Neutrophil (primary cell): ENCODE measurements around the gene HPS4.
A peak's percentile ranks its signal among the peaks of the same experiment; 100 is the strongest.

Experiments used
- H3K27ac ChIP-seq: fragments of 200-600 bp; sonication (generic); 2 replicates; pipeline ENCODE4 v1.5.1; 2016; ENCODE audit warnings: mild to moderate bottlenecking, moderate library complexity
- H3K27me3 ChIP-seq: fragments of 200-600 bp; sonication (generic); 2 replicates; pipeline ENCODE4 v1.6.0; 2016; ENCODE audit warnings: mild to moderate bottlenecking
- H3K36me3 ChIP-seq: fragments of 200-600 bp; sonication (generic); 2 replicates; pipeline ENCODE4 v1.5.1; 2017
- H3K4me1 ChIP-seq, 2 experiments: fragments of 200-600 bp in 1 of 2; sonication (generic) in 1 of 2; 1 replicate in 1 of 2; 2 replicates in 1 of 2; pipeline versions ENCODE4 v1.5.1 to v1.6.1; 2013 to 2016; ENCODE audit warnings: low read depth in 1 of 2, low read length in 1 of 2, mild to moderate bottlenecking in 1 of 2, moderate library complexity in 1 of 2; ENCODE audit not compliant: control insufficient read depth in 1 of 2, insufficient read depth in 1 of 2
- H3K4me3 ChIP-seq, 2 experiments: fragments of 200-600 bp in 1 of 2; sonication (generic) in 1 of 2; 1 replicate in 1 of 2; 2 replicates in 1 of 2; pipeline ENCODE4 v1.5.1; 2013 to 2016; ENCODE audit warnings: low read depth in 1 of 2, low read length in 1 of 2, mild to moderate bottlenecking in 1 of 2, moderate library complexity in 1 of 2
- H3K9me3 ChIP-seq: fragments of 200-600 bp; sonication (generic); 2 replicates; pipeline ENCODE4 v1.5.1; 2016
- CTCF ChIP-seq: fragments of 200-600 bp; sonication (generic); IDR thresholded peaks from 2 replicates; pipeline ENCODE4 v1.5.1; 2016; ENCODE audit warnings: antibody characterized with exemption

The HPS4 gene

GRCh38 chr22:26516503-26516902, 32.9 kb upstream of the HPS4 start:
- Histone ChIP-seq H3K36me3 (no peaks in the 10 kb centered on the region), H3K27me3 (no peaks in the 10 kb centered on the region)
- no peak for TF ChIP-seq CTCF

GRCh38 chr22:26515931-26516330, 32.3 kb upstream of the HPS4 start:
- peaks cover 18 to 23% of the 10 kb centered on the region in 2 experiments for H3K4me1 ChIP-seq
- no peak for TF ChIP-seq CTCF

More at GRCh38 chr22:26516503-26516902, 32.9 kb upstream of the HPS4 start:
- no peak overlapping the region for H3K27ac ChIP-seq
- H3K4me1 ChIP-seq = peaks cover 13 to 17% of the 10 kb centered on the region in 2 experiments
- no peak overlapping the region for H3K4me3 ChIP-seq
- H3K9me3 ChIP-seq = no peaks in the 10 kb centered on the region

GRCh38 chr22:26514419-26515161, 31.0 kb upstream of the HPS4 start:
- no peak for TF ChIP-seq CTCF
- Histone ChIP-seq H3K4me3 (no peak overlapping the region), H3K27ac (no peak overlapping the region), H3K9me3 (no peaks in the 10 kb centered on the region), H3K36me3 (peaks cover 9% of the 10 kb centered on the region), H3K4me1 (peaks cover 18 to 27% of the 10 kb centered on the region in 2 experiments), H3K27me3 (no peaks in the 10 kb centered on the region)

More at GRCh38 chr22:26515931-26516330, 32.3 kb upstream of the HPS4 start:
- no peak overlapping the region for H3K27ac ChIP-seq
- H3K27me3 ChIP-seq = no peaks in the 10 kb centered on the region
- no peak overlapping the region for H3K4me3 ChIP-seq
- H3K36me3 ChIP-seq = no peaks in the 10 kb centered on the region
- no peaks in the 10 kb centered on the region for H3K9me3 ChIP-seq

- Histone ChIP-seq H3K36me3 (peaks cover 17% of the 10 kb centered on the region), H3K27me3 (no peaks in the 10 kb centered on the region), H3K27ac (no peak overlapping the region), H3K9me3 (no peaks in the 10 kb centered on the region), H3K4me1 (peaks cover 18 to 27% of the 10 kb centered on the region in 2 experiments), H3K4me3 (no peak overlapping the region)
- no peak for TF ChIP-seq CTCF
These were observed 30.3 kb upstream of the HPS4 start for GRCh38 chr22:26513838-26514237.

GRCh38 chr22:26512149-26512793, 28.7 kb upstream of the HPS4 start, which contains the start of gene TFIP11:
TSS of gene TFIP11 (minus strand) at chr22:26512473. CDS start at chr22:26510272, 2,201 bp downstream.
- Histone ChIP-seq H3K9me3 (no peaks in the 10 kb centered on the region), H3K27ac (peak within 1 kb of the TSS; percentile 81), H3K27me3 (no peaks in the 10 kb centered on the region), H3K4me3 (peak within 1 kb of the TSS; percentile 90 to 94), H3K4me1 (peaks cover 18 to 23% of the 10 kb centered on the region in 2 experiments), H3K36me3 (peaks cover 30% of the 10 kb centered on the region)
- TF ChIP-seq CTCF = peak; percentile 22
